A549 (cell line): ENCODE data around the gene MON1B. TPM values are rescaled to one million over a fixed set of nuclear protein-coding genes. Genes with fewer than 3 reads are reported as not detected.

Experiments used
- ATAC-seq, 2 experiments: fragments of 200-7000 bp in 1 of 2; fragments of >200 bp in 1 of 2; cut with Nextera tagmentation in 1 of 2; cut with Tn5 transposase in 1 of 2; 3 replicates each; pipeline versions ENCODE4 v1.8.0 to v1.9.1; 2018 to 2020; ENCODE audit warnings: mild to moderate bottlenecking in 1 of 2, moderate library complexity in 1 of 2
- CTCF ChIA-PET: fragments of 300-600 bp; sonication (Branson Sonifier 250); formaldehyde crosslinking; extraction: SDS; loops from one replicate; lab custom pipeline; 2021; ENCODE audit warnings: antibody characterized with exemption, inconsistent platforms; lab: Yijun Ruan, JAX
- POLR2A ChIA-PET: fragments of 350-600 bp; formaldehyde crosslinking; extraction: SDS; loops from one replicate; lab custom pipeline; 2021; ENCODE audit warnings: antibody characterized with exemption, inconsistent platforms; lab: Yijun Ruan, JAX
- DNase-seq, 2 experiments: peaks; one replicate each; pipeline versions ENCODE4 v3.0.0 to v3.0.0-alpha.2; 2011 to 2016; ENCODE audit warnings: low read depth in 1 of 2, low spot score in 1 of 2
- FAIRE-seq: peaks from 2 replicates; lab custom pipeline; 2011; peaks lifted over from hg19 to GRCh38; lab: Jason Lieb, UNC
- H3K27ac ChIP-seq, 2 experiments: fragments of >200 bp; sonication (Bioruptor Twin); formaldehyde crosslinking; 3 replicates each; pipeline ENCODE4 v1.5.1; 2016 to 2017
- H3K4me1 ChIP-seq: fragments of >200 bp; sonication (Bioruptor Twin); formaldehyde crosslinking; 3 replicates; pipeline ENCODE4 v1.6.1; 2016
- H3K4me2 ChIP-seq: fragments of >200 bp; sonication (Bioruptor Twin); formaldehyde crosslinking; 3 replicates; pipeline ENCODE4 v1.6.1; 2016
- H3K4me3 ChIP-seq: fragments of >200 bp; sonication (Bioruptor Twin); formaldehyde crosslinking; 3 replicates; pipeline ENCODE4 v1.5.1; 2016
- H3K9me3 ChIP-seq: fragments of >200 bp; sonication (Bioruptor Twin); formaldehyde crosslinking; 3 replicates; pipeline ENCODE4 v1.6.1; 2016
- ATOH8 ChIP-seq: fragments of 250-450 bp; sonication (Bioruptor Pico); IDR thresholded peaks from 2 replicates; pipeline ENCODE4 v1.5.0; 2020; ENCODE audit warnings: low read depth, mild to moderate bottlenecking, moderate library complexity
- CHD4 ChIP-seq: fragments of 200-600 bp; sonication (generic); IDR thresholded peaks from 2 replicates; pipeline ENCODE4 v1.6.1; 2016; ENCODE audit warnings: antibody characterized with exemption, mild to moderate bottlenecking, borderline replicate concordance
- EHMT2 ChIP-seq: fragments of 200-600 bp; sonication (generic); IDR thresholded peaks from 2 replicates; pipeline ENCODE4 v1.6.1; 2016; ENCODE audit warnings: antibody characterized with exemption, low read depth, mild to moderate bottlenecking, moderate library complexity
- FOSB ChIP-seq: fragments of 250-450 bp; sonication (Bioruptor Pico); IDR thresholded peaks from 2 replicates; pipeline ENCODE4 v1.5.0; 2020; ENCODE audit warnings: mild to moderate bottlenecking, moderate library complexity
- HDAC2 ChIP-seq: fragments of 200-600 bp; sonication (generic); IDR thresholded peaks from 2 replicates; pipeline ENCODE4 v1.6.1; 2016
- HMGXB4 ChIP-seq: fragments of 250-450 bp; sonication (Bioruptor Pico); IDR thresholded peaks from 2 replicates; pipeline ENCODE4 v1.5.0; 2021; ENCODE audit warnings: mild to moderate bottlenecking, moderate library complexity, borderline replicate concordance
- HOXB5 ChIP-seq: fragments of 250-450 bp; sonication (Bioruptor Pico); IDR thresholded peaks from 2 replicates; pipeline ENCODE4 v1.5.0; 2020; ENCODE audit warnings: mild to moderate bottlenecking, moderate library complexity
- JUNB ChIP-seq: fragments of >200 bp; sonication (Bioruptor Twin); formaldehyde crosslinking; IDR thresholded peaks from 2 replicates; pipeline ENCODE4 v1.6.1; 2016
- KDM1A ChIP-seq: fragments of 200-600 bp; sonication (generic); IDR thresholded peaks from 2 replicates; pipeline ENCODE4 v1.6.1; 2016; ENCODE audit warnings: low read depth, mild to moderate bottlenecking
- KDM5A ChIP-seq: fragments of 200-600 bp; sonication (generic); IDR thresholded peaks from 2 replicates; pipeline ENCODE4 v1.6.1; 2016; ENCODE audit warnings: antibody characterized with exemption, mild to moderate bottlenecking
- MAX ChIP-seq: IDR thresholded peaks from 2 replicates; pipeline ENCODE4 v1.6.1; 2012
- MYC ChIP-seq: IDR thresholded peaks from 2 replicates; pipeline ENCODE4 v1.6.1; 2012; ENCODE audit warnings: mild to moderate bottlenecking, inconsistent platforms, low read length, improper control_type of control experiment, borderline replicate concordance
- NPAS2 ChIP-seq: fragments of 250-450 bp; sonication (Bioruptor Pico); IDR thresholded peaks from 2 replicates; pipeline ENCODE4 v1.8.0; 2022; ENCODE audit warnings: mild to moderate bottlenecking, moderate library complexity, borderline replicate concordance
- NR3C1 ChIP-seq: fragments of >200 bp; sonication (Bioruptor Twin); formaldehyde crosslinking; IDR thresholded peaks from 3 replicates; pipeline ENCODE4 v1.6.1; 2017
- RAD21 ChIP-seq, 2 experiments: fragments of >200 bp in 1 of 2; sonication (Bioruptor Twin) in 1 of 2; formaldehyde crosslinking in 1 of 2; IDR thresholded peaks in 1 of 2; conservative IDR thresholded peaks in 1 of 2; 2 replicates in 1 of 2; 3 replicates in 1 of 2; pipeline ENCODE4 v1.6.1; 2012 to 2018; ENCODE audit warnings: inconsistent platforms in 1 of 2
- RARB ChIP-seq: fragments of 250-450 bp; sonication (Bioruptor Pico); IDR thresholded peaks from 2 replicates; pipeline ENCODE4 v1.8.0; 2021; ENCODE audit warnings: mild to moderate bottlenecking, moderate library complexity
- RCOR1 ChIP-seq: fragments of 150-350 bp; IDR thresholded peaks from 2 replicates; pipeline ENCODE4 v1.6.1; 2014; ENCODE audit warnings: antibody characterized with exemption, low read length, low read depth
- RFX5 ChIP-seq: fragments of 450-650 bp; IDR thresholded peaks from 2 replicates; pipeline ENCODE4 v1.7.1; 2014; ENCODE audit warnings: antibody characterized with exemption, mild to moderate bottlenecking, moderate library complexity
- RNF2 ChIP-seq: fragments of 200-600 bp; sonication (generic); IDR thresholded peaks from 2 replicates; pipeline ENCODE4 v1.6.1; 2016; ENCODE audit warnings: low read depth, mild to moderate bottlenecking, antibody characterized with exemption, moderate library complexity, borderline replicate concordance
- SMC3 ChIP-seq: fragments of >200 bp; sonication (Bioruptor Twin); formaldehyde crosslinking; IDR thresholded peaks from 3 replicates; pipeline ENCODE4 v1.6.1; 2018; ENCODE audit warnings: inconsistent platforms
- TFCP2L1 ChIP-seq: fragments of 250-450 bp; sonication (Bioruptor Pico); IDR thresholded peaks from 2 replicates; pipeline ENCODE4 v1.5.0; 2021; ENCODE audit warnings: mild to moderate bottlenecking
- ZC3H11A ChIP-seq: fragments of 450-650 bp; IDR thresholded peaks from 2 replicates; pipeline ENCODE4 v1.6.1; 2014; ENCODE audit warnings: antibody characterized with exemption, mild to moderate bottlenecking
- ZFP36 ChIP-seq: fragments of 450-650 bp; IDR thresholded peaks from 2 replicates; pipeline ENCODE4 v1.6.1; 2014; ENCODE audit warnings: borderline replicate concordance; ENCODE audit not compliant: partially characterized antibody
- ZNF302 ChIP-seq: fragments of 250-450 bp; sonication (Bioruptor Pico); IDR thresholded peaks from 2 replicates; pipeline ENCODE4 v1.9.0; 2021; ENCODE audit warnings: inconsistent platforms, mild to moderate bottlenecking, moderate library complexity
- WGBS: methylation state at CpG from one replicate; pipeline ENCODE4 v1.1.6; 2017; ENCODE audit errors: missing lambda C conversion rate; 5-methylcytosine and 5-hydroxymethylcytosine counted together
- polyA plus RNA-seq, 4 experiments: library from polyadenylated mRNA; depleted of rRNA in 3 of 4; stranded (reverse); fragments of >200 nt; fragmentation: RNase III in 1 of 4; extraction: RNeasy Plus Mini Kit Qiagen cat#74134 plus additional on column Dnase treatment in 1 of 4; gene quantifications; 2 replicates in 3 of 4; 3 replicates in 1 of 4; pipeline ENCODE4 v1.2.3, GENCODE V29; 2011 to 2017

MON1B gene
- polyA plus RNA-seq, 2 of the 4 experiments (the other 2 are of a cell fraction): 18.0 to 32.5 TPM

GRCh38 chr16:77166726-77167125, 24.3 kb upstream of the MON1B start:
- H3K9me3 ChIP-seq: no peaks in the 10 kb centered on the region
- CTCF ChIA-PET: interaction anchor here (8.5 kb wide), 1 partner anchor 887 kb away, joined by 55 read pairs; the partner anchor contains the start of gene CNTNAP4
- FAIRE-seq (no peak), DNase-seq (no peak), ATAC-seq (no peak)
- POLR2A ChIA-PET: no interaction called here
- no peaks in the 10 kb centered on the region for H3K4me1 ChIP-seq
- TF ChIP-seq MYC (no peak), RARB (no peak), NR3C1 (no peak), RNF2 (no peak), HMGXB4 (no peak), TFCP2L1 (CRISPR knock-in tag) (no peak), ATOH8 (no peak), ZNF302 (CRISPR knock-in tag) (no peak), RAD21 (conservative IDR thresholded peaks at IDR 0.05 in 1 of 2, IDR thresholded peaks at IDR 0.05 in 1 of 2) (no peak)
- 17% methylated on average over 2 of the region's 2 CpGs for WGBS
- H3K4me2 ChIP-seq: no peak overlapping the region
- H3K4me3 ChIP-seq: no peak overlapping the region
- H3K27ac ChIP-seq: no peak overlapping the region

GRCh38 chr16:77168901-77169300, 22.1 kb upstream of the MON1B start:
- Histone ChIP-seq H3K9me3 (no peaks in the 10 kb centered on the region), H3K4me2 (no peak overlapping the region), H3K4me1 (no peaks in the 10 kb centered on the region), H3K27ac (no peak overlapping the region)
- ATAC-seq (no peak), DNase-seq (no peak), FAIRE-seq (no peak)
- CTCF ChIA-PET: interaction anchor here (0.5 to 8.5 kb wide), 9 partner anchors 8 to 1385 kb away, joined by 3 to 55 read pairs (median 9); partner anchors contain the start of gene CNTNAP4
- 34% methylated on average over 4 of the region's 4 CpGs for WGBS
- no peak for TF ChIP-seq HMGXB4
- TF ChIP-seq JUNB: no peak
- TF ChIP-seq ZFP36: no peak
- TF ChIP-seq HOXB5 (CRISPR knock-in tag): no peak
- TF ChIP-seq HDAC2: no peak
- TF ChIP-seq RCOR1: no peak
- TF ChIP-seq MYC: no peak
- no peak for TF ChIP-seq ZC3H11A
- TF ChIP-seq KDM1A: no peak
- TF ChIP-seq NPAS2 (CRISPR knock-in tag): no peak
- no peak for TF ChIP-seq RFX5
- no peak for TF ChIP-seq CHD4
- TF ChIP-seq RNF2: no peak
- no peak for TF ChIP-seq EHMT2
- no peak for TF ChIP-seq MAX
- no peak for TF ChIP-seq KDM5A
- TF ChIP-seq SMC3: no peak
- TF ChIP-seq FOSB: no peak
- TF ChIP-seq, all 56 proteins: peak for 0
- no peak overlapping the region for H3K4me3 ChIP-seq
- POLR2A ChIA-PET: no interaction called here
